Progenitor cell of endocrine pancreas (in vitro differentiated cells): ENCODE results near the gene SLC47A2. TPM values are rescaled to one million over a fixed set of nuclear protein-coding genes. Genes with fewer than 3 reads are reported as not detected.

Source experiments
- DNase-seq: peaks from one replicate; pipeline ENCODE4 v3.0.0; 2021; ENCODE audit warnings: low spot score; ENCODE audit not compliant: unreplicated experiment
- H3K27ac Mint-ChIP-seq: 2 replicates; pipeline ENCODE4 v1.8.0; 2021; ENCODE audit warnings: mild to moderate bottlenecking, moderate library complexity, mixed read lengths
- H3K27me3 Mint-ChIP-seq: 2 replicates; pipeline ENCODE4 v1.8.0; 2021; ENCODE audit warnings: mixed read lengths
- H3K36me3 Mint-ChIP-seq: 2 replicates; pipeline ENCODE4 v1.8.0; 2022; ENCODE audit warnings: mixed read lengths; ENCODE audit not compliant: insufficient read depth
- H3K4me1 Mint-ChIP-seq: 2 replicates; pipeline ENCODE4 v1.8.0; 2021; ENCODE audit warnings: low read depth, mixed read lengths
- H3K4me3 Mint-ChIP-seq: 2 replicates; pipeline ENCODE4 v1.8.0; 2021; ENCODE audit warnings: low read depth, mild to moderate bottlenecking, moderate library complexity, mixed read lengths
- H3K9me3 Mint-ChIP-seq: 2 replicates; pipeline ENCODE4 v1.8.0; 2021; ENCODE audit warnings: low read depth, mixed read lengths
- total RNA-seq: library from RNA; stranded (reverse); gene quantifications from 2 replicates; pipeline ENCODE4 v1.2.1, GENCODE V29; 2021
- TF ChIP-seq, protein P1 (sequence below): fragments of 200-600 bp; sonication (generic); IDR thresholded peaks from one replicate; pipeline ENCODE4 v1.5.0; 2021; ENCODE audit warnings: antibody characterized with exemption, mild to moderate bottlenecking; ENCODE audit not compliant: unreplicated experiment

Gene SLC47A2
- total RNA-seq, 1 donor from 2014 or later = not detected

DNA sequence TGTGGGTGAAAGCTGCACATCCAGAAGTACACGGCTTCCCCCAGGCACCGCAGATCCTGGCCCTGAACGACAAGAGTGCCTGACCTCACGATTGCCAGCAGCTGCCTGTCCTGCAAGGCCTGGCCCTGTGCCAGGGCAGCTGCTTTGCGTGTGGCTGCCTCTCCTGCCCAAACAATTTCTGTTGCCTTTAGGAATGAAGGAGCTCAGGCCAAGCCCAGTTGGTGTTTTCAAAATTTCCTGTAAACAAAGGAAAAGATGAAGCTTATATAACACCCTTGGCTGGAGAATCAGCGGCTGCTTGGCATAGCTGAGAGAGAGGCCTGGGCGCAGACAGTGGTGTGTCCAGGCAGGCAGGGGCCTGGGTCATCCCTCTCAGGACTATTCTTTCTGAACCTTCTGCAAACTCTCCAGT is 11.7 kb upstream of the SLC47A2 start:
- Mint-ChIP-seq H3K36me3 (no peaks in the 10 kb centered on the region), H3K27me3 (peaks cover 20% of the 10 kb centered on the region), H3K4me3 (no peak overlapping the region), H3K27ac (no peak overlapping the region), H3K4me1 (no peaks in the 10 kb centered on the region), H3K9me3 (no peaks in the 10 kb centered on the region)
- TF ChIP-seq, protein P1, sequence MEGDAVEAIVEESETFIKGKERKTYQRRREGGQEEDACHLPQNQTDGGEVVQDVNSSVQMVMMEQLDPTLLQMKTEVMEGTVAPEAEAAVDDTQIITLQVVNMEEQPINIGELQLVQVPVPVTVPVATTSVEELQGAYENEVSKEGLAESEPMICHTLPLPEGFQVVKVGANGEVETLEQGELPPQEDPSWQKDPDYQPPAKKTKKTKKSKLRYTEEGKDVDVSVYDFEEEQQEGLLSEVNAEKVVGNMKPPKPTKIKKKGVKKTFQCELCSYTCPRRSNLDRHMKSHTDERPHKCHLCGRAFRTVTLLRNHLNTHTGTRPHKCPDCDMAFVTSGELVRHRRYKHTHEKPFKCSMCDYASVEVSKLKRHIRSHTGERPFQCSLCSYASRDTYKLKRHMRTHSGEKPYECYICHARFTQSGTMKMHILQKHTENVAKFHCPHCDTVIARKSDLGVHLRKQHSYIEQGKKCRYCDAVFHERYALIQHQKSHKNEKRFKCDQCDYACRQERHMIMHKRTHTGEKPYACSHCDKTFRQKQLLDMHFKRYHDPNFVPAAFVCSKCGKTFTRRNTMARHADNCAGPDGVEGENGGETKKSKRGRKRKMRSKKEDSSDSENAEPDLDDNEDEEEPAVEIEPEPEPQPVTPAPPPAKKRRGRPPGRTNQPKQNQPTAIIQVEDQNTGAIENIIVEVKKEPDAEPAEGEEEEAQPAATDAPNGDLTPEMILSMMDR = no peak
- DNase-seq = no peak

- H3K4me3 Mint-ChIP-seq = no peak overlapping the region
- H3K27me3 Mint-ChIP-seq = peaks cover 18% of the 10 kb centered on the region
- TF ChIP-seq, protein P1 = no peak
- no peak overlapping the region for H3K27ac Mint-ChIP-seq
- no peaks in the 10 kb centered on the region for H3K9me3 Mint-ChIP-seq
- no peaks in the 10 kb centered on the region for H3K4me1 Mint-ChIP-seq
- no peak for DNase-seq
- H3K36me3 Mint-ChIP-seq = no peaks in the 10 kb centered on the region
These were observed 11.2 kb upstream of the SLC47A2 start for GRCh38 chr17:19727501-19728078.

- Mint-ChIP-seq H3K4me3 (no peak overlapping the region), H3K36me3 (no peaks in the 10 kb centered on the region), H3K9me3 (no peaks in the 10 kb centered on the region), H3K4me1 (no peaks in the 10 kb centered on the region), H3K27ac (no peak overlapping the region), H3K27me3 (peaks cover 14% of the 10 kb centered on the region)
- no peak for DNase-seq
- TF ChIP-seq, protein P1 = no peak
These were observed 10.4 kb upstream of the SLC47A2 start for GRCh38 chr17:19726631-19727376.

DNA sequence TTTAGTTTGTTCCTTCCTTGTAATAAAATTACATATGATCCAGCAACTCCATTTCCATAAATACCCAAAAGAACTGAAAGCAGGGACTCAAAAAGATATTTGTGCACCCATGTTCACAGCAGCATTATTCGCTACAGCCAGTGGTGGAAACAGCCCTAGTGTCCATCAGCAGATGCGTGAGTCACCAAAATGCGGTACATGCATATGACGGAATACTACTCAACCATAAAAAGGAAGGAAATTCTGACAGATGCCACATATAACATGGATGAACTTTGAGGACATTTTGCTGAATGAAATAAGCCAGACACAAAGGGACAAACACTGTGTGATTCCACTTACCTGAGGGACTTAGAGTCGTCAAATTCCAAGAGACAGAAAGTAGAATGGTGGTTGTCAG is 9.1 kb upstream of the SLC47A2 start:
- Mint-ChIP-seq H3K27ac (no peak overlapping the region), H3K36me3 (no peaks in the 10 kb centered on the region), H3K27me3 (peaks cover 9% of the 10 kb centered on the region), H3K4me3 (no peak overlapping the region), H3K9me3 (no peaks in the 10 kb centered on the region), H3K4me1 (no peaks in the 10 kb centered on the region)
- DNase-seq = no peak
- TF ChIP-seq, protein P1 = no peak

GRCh38 chr17:19724501-19725420 is 8.4 kb upstream of the SLC47A2 start:
- Mint-ChIP-seq H3K9me3 (no peaks in the 10 kb centered on the region), H3K27ac (no peak overlapping the region), H3K27me3 (peaks cover 12% of the 10 kb centered on the region), H3K4me1 (no peaks in the 10 kb centered on the region), H3K4me3 (no peak overlapping the region), H3K36me3 (no peaks in the 10 kb centered on the region)
- no peak for DNase-seq
- TF ChIP-seq, protein P1 = no peak
